HepG2 (cell line): Measurements from ENCODE around the gene FCN3. TPM values are rescaled to one million over a fixed set of nuclear protein-coding genes. Genes with fewer than 3 reads are reported as not detected.
A peak's percentile ranks its signal among the peaks of the same experiment; 100 is the strongest.

Experiments used
- ATAD3A ChIP-seq: sonication (generic); formaldehyde crosslinking; IDR thresholded peaks from 2 replicates; pipeline ENCODE4 v1.4.0; 2020; ENCODE audit warnings: missing genetic modification reagents
- CHD4 ChIP-seq: fragments of 200-600 bp; sonication (generic); IDR thresholded peaks from 2 replicates; pipeline ENCODE4 v1.7.0; 2017; ENCODE audit warnings: mild to moderate bottlenecking, low read length, borderline replicate concordance
- EP300 ChIP-seq, 3 experiments: sonication (generic) in 1 of 3; formaldehyde crosslinking in 1 of 3; IDR thresholded peaks; 2 replicates each; pipeline versions ENCODE4 v1.5.1 to v1.6.1; 2011 to 2020; ENCODE audit warnings: low read depth in 2 of 3, low read length in 2 of 3, borderline replicate concordance in 1 of 3, improper control_type of control experiment in 1 of 3, mild to moderate bottlenecking in 1 of 3, missing genetic modification reagents in 1 of 3, moderate library complexity in 1 of 3
- FOXO1 ChIP-seq: sonication (generic); formaldehyde crosslinking; IDR thresholded peaks from 2 replicates; pipeline ENCODE4 v1.4.0; 2020; ENCODE audit warnings: missing genetic modification reagents
- GTF3A ChIP-seq: sonication (generic); formaldehyde crosslinking; conservative IDR thresholded peaks from 2 replicates; pipeline ENCODE4 v1.4.0; 2020; ENCODE audit warnings: mild to moderate bottlenecking, missing genetic modification reagents
- HIVEP1 ChIP-seq: sonication (generic); formaldehyde crosslinking; IDR thresholded peaks from 2 replicates; pipeline ENCODE4 v1.4.0; 2020; ENCODE audit warnings: mild to moderate bottlenecking, missing genetic modification reagents
- HMG20B ChIP-seq: conservative IDR thresholded peaks from 2 replicates; pipeline ENCODE4 v1.6.1; 2016; ENCODE audit warnings: missing genetic modification reagents, missing compliant biosample characterization
- MAX ChIP-seq: IDR thresholded peaks from 2 replicates; pipeline ENCODE4 v1.6.1; 2012; ENCODE audit warnings: inconsistent platforms
- RARG ChIP-seq: sonication (generic); formaldehyde crosslinking; IDR thresholded peaks from 2 replicates; pipeline ENCODE4 v1.4.0; 2020; ENCODE audit warnings: low read depth, mild to moderate bottlenecking, missing genetic modification reagents
- RCOR2 ChIP-seq: IDR thresholded peaks from 2 replicates; pipeline ENCODE4 v1.6.1; 2016; ENCODE audit warnings: missing biosample characterization, missing genetic modification reagents
- SIN3B ChIP-seq: fragments of 150-350 bp; IDR thresholded peaks from 2 replicates; pipeline ENCODE4 v1.6.1; 2014; ENCODE audit warnings: low read length
- SRSF9 ChIP-seq: fragments of 200-400 bp; formaldehyde crosslinking; IDR thresholded peaks from 2 replicates; pipeline ENCODE4 v1.6.1; 2018; ENCODE audit warnings: borderline replicate concordance, mild to moderate bottlenecking, low read depth, low read length; ENCODE audit not compliant: insufficient read depth, poor library complexity, severe bottlenecking
- TBP ChIP-seq: sonication (generic); formaldehyde crosslinking; IDR thresholded peaks from 2 replicates; pipeline ENCODE4 v1.5.0; 2020; ENCODE audit warnings: missing genetic modification reagents
- TOPORS ChIP-seq: sonication (generic); formaldehyde crosslinking; IDR thresholded peaks from 2 replicates; pipeline ENCODE4 v1.8.0; 2023; ENCODE audit warnings: mild to moderate bottlenecking, missing genetic modification reagents
- YY1 ChIP-seq: IDR thresholded peaks from 2 replicates; pipeline ENCODE4 v1.6.1; 2011; ENCODE audit warnings: low read length, low read depth, moderate library complexity, mild to moderate bottlenecking; ENCODE audit not compliant: insufficient read depth, insufficient replicate concordance
- ZKSCAN8 ChIP-seq: IDR thresholded peaks from 2 replicates; pipeline ENCODE4 v1.6.1; 2016; ENCODE audit warnings: borderline replicate concordance, missing genetic modification reagents, missing compliant biosample characterization
- ZMAT3 ChIP-seq: sonication (generic); formaldehyde crosslinking; conservative IDR thresholded peaks from 2 replicates; pipeline ENCODE4 v1.7.0; 2021; ENCODE audit warnings: missing genetic modification reagents
- ZNF12 ChIP-seq: sonication (generic); formaldehyde crosslinking; IDR thresholded peaks from 2 replicates; pipeline ENCODE4 v1.5.0; 2020; ENCODE audit warnings: missing genetic modification reagents
- ZNF121 ChIP-seq: sonication (generic); formaldehyde crosslinking; IDR thresholded peaks from 2 replicates; pipeline ENCODE4 v1.5.0; 2020; ENCODE audit warnings: mild to moderate bottlenecking, missing genetic modification reagents
- ZNF30 ChIP-seq: sonication (generic); formaldehyde crosslinking; IDR thresholded peaks from 2 replicates; pipeline ENCODE4 v1.5.0; 2020; ENCODE audit warnings: mild to moderate bottlenecking, missing genetic modification reagents
- ZNF546 ChIP-seq: sonication (generic); formaldehyde crosslinking; conservative IDR thresholded peaks from 2 replicates; pipeline ENCODE4 v1.8.1; 2023; ENCODE audit warnings: mild to moderate bottlenecking, missing genetic modification reagents
- ZNF672 ChIP-seq: sonication (generic); formaldehyde crosslinking; IDR thresholded peaks from 2 replicates; pipeline ENCODE4 v1.8.1; 2022; ENCODE audit warnings: missing genetic modification reagents
- ZNF766 ChIP-seq: sonication (generic); formaldehyde crosslinking; IDR thresholded peaks from 2 replicates; pipeline ENCODE4 v1.5.0; 2020; ENCODE audit warnings: missing genetic modification reagents, borderline replicate concordance
- ZNF780A ChIP-seq: sonication (generic); formaldehyde crosslinking; IDR thresholded peaks from 2 replicates; pipeline ENCODE4 v1.8.0; 2022; ENCODE audit warnings: mild to moderate bottlenecking, missing genetic modification reagents, moderate library complexity
- ZSCAN22 ChIP-seq: sonication (generic); formaldehyde crosslinking; IDR thresholded peaks from 2 replicates; pipeline ENCODE4 v1.4.0; 2020; ENCODE audit warnings: mild to moderate bottlenecking, missing genetic modification reagents
- polyA plus RNA-seq, 8 experiments: library from polyadenylated mRNA; depleted of rRNA in 3 of 8; stranded (reverse) in 7 of 8; unstranded in 1 of 8; fragments of >200 nt; fragmentation: Illumina TruSeq in 4 of 8; extraction: Trizol in 4 of 8; gene quantifications; 2 replicates each; pipeline versions ENCODE4 v1.2.1 to v1.2.3, GENCODE V29; 2011 to 2016; ENCODE audit warnings: low read depth in 4 of 8, missing spikeins in 1 of 8, mixed read lengths in 1 of 8; ENCODE audit not compliant: insufficient read depth in 1 of 8
- total RNA-seq, 5 experiments: library from RNA; depleted of rRNA; stranded (reverse); fragments of >200 nt; fragmentation: Illumina TruSeq; extraction: Trizol; gene quantifications; 2 replicates each; pipeline ENCODE4 v1.2.3, GENCODE V29; 2016; ENCODE audit warnings: low read depth in 1 of 5
- TF ChIP-seq, protein P1 (sequence below): sonication (generic); formaldehyde crosslinking; conservative IDR thresholded peaks from 2 replicates; pipeline ENCODE4 v1.8.0; 2022; ENCODE audit warnings: low read depth, missing genetic modification reagents
- TF ChIP-seq, protein P2 (sequence below): sonication (generic); formaldehyde crosslinking; IDR thresholded peaks from 2 replicates; pipeline ENCODE4 v1.4.0; 2020; ENCODE audit warnings: mild to moderate bottlenecking, missing genetic modification reagents
- TF ChIP-seq, protein P3 (sequence below): sonication (generic); formaldehyde crosslinking; IDR thresholded peaks from 2 replicates; pipeline ENCODE4 v1.4.0; 2020; ENCODE audit warnings: mild to moderate bottlenecking, missing genetic modification reagents

The FCN3 gene
- total and polyA plus RNA-seq, 2 of the 13 experiments (the other 11 are each of a cell fraction or from before 2014, with no cell fraction given), result not detected

DNA sequence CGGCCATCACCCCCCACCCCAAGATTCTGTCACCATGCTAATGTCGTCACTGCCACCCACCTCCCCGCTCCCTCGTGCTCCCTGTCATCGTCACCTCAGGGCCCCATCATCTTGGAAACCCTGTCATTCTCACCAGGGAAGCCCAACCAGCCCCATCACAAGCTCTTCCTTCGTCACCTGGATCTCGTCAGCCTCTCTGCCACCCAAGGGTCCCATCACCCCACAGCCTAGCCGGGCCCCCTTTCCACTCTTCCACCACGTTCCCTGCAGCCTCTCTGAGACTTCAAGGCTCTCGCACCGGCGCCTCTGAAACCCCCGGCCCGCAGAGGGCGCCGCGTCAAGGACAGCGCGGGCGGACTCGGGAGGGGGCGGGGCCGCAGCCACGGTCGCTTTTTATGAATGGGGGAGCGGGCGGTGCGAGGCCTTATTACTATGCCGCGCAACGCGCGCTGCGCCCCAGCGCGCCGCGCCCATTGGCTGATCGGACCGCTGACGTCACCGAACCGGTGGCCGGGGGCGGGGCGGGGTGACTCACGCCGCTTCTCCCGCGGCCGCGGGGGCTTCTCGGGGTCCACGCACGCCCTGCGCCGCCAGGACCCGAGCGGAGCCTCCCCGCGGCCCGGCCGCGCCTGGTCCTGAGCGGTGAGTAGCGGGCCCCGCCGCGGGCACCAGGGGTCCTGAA is 17.6 kb upstream of the FCN3 start, which contains the start of gene GPR3 (continued):
- TF ChIP-seq ZNF30 (CRISPR knock-in tag) (no peak), EP300 (IDR thresholded peaks at IDR 0.05; ENCODE audit: low read depth in 2 of 2, low read length in 2 of 2) (0 out of 4 replicates have a peak, but pooled peaks of 1 of the 2 experiments have one; percentile 13), EP300 (CRISPR knock-in tag; IDR thresholded peaks at IDR 0.05; ENCODE audit: borderline replicate concordance) (no peak; the same call in 1 of the 2 replicates), YY1 (no peak), ZKSCAN8 (CRISPR knock-in tag) (no peak), MAX (peak; percentile 33; the same call in 1 of the 2 replicates), HMG20B (0 out of 2 replicates have a peak, but pooled peaks have one; percentile 45), ZSCAN22 (CRISPR knock-in tag) (no peak), TBP (CRISPR knock-in tag) (no peak), ZNF766 (CRISPR knock-in tag) (0 out of 2 replicates have a peak, but pooled peaks have one; percentile 32), HIVEP1 (CRISPR knock-in tag) (no peak), ZNF546 (CRISPR knock-in tag) (no peak), ZNF780A (CRISPR knock-in tag) (no peak), ZNF12 (CRISPR knock-in tag) (0 out of 2 replicates have a peak, but pooled peaks have one; percentile 20), TOPORS (CRISPR knock-in tag) (no peak), GTF3A (CRISPR knock-in tag) (no peak; the same call in 1 of the 2 replicates), ATAD3A (CRISPR knock-in tag) (no peak), RCOR2 (CRISPR knock-in tag) (no peak), CHD4 (no peak), ZNF121 (CRISPR knock-in tag) (no peak), ZNF672 (CRISPR knock-in tag) (no peak), RARG (CRISPR knock-in tag) (no peak), ZMAT3 (CRISPR knock-in tag) (0 out of 2 replicates have a peak, but pooled peaks have one; percentile 27), FOXO1 (CRISPR knock-in tag) (no peak), SIN3B (no peak), SRSF9 (no peak)
- TF ChIP-seq, protein P1, sequence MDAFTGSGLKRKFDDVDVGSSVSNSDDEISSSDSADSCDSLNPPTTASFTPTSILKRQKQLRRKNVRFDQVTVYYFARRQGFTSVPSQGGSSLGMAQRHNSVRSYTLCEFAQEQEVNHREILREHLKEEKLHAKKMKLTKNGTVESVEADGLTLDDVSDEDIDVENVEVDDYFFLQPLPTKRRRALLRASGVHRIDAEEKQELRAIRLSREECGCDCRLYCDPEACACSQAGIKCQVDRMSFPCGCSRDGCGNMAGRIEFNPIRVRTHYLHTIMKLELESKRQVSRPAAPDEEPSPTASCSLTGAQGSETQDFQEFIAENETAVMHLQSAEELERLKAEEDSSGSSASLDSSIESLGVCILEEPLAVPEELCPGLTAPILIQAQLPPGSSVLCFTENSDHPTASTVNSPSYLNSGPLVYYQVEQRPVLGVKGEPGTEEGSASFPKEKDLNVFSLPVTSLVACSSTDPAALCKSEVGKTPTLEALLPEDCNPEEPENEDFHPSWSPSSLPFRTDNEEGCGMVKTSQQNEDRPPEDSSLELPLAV (CRISPR knock-in tag), result no peak
- TF ChIP-seq, protein P2, sequence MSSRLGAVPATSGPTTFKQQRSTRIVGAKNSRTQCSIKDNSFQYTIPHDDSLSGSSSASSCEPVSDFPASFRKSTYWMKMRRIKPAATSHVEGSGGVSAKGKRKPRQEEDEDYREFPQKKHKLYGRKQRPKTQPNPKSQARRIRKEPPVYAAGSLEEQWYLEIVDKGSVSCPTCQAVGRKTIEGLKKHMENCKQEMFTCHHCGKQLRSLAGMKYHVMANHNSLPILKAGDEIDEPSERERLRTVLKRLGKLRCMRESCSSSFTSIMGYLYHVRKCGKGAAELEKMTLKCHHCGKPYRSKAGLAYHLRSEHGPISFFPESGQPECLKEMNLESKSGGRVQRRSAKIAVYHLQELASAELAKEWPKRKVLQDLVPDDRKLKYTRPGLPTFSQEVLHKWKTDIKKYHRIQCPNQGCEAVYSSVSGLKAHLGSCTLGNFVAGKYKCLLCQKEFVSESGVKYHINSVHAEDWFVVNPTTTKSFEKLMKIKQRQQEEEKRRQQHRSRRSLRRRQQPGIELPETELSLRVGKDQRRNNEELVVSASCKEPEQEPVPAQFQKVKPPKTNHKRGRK, result no peak
- TF ChIP-seq, protein P3, sequence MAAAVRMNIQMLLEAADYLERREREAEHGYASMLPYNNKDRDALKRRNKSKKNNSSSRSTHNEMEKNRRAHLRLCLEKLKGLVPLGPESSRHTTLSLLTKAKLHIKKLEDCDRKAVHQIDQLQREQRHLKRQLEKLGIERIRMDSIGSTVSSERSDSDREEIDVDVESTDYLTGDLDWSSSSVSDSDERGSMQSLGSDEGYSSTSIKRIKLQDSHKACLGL (CRISPR knock-in tag), result no peak
